HG03354 (cell line): ENCODE measurements around the gene GNB2.
"Not testable (repeated sequence)": the region's sequence is repeated elsewhere in the genome, so short reads cannot be mapped to it uniquely, and the experiment has no call there.

Experiments
- ATAC-seq: cut with Tn5 transposase; IDR thresholded peaks from one replicate; pipeline ENCODE4 v1.9.1; 2021; ENCODE audit warnings: mild to moderate bottlenecking; ENCODE audit not compliant: unreplicated experiment, poor library complexity, severe bottlenecking

GNB2 gene

GRCh38 chr7:100720671-100721504 is 47.3 kb downstream of the GNB2 start:
- ATAC-seq: no peak

- no peak for ATAC-seq
Measured at GRCh38 chr7:100721505-100721812, 47.9 kb downstream of the GNB2 start.

- no peak for ATAC-seq
Measured at GRCh38 chr7:100722480-100723212, 49.1 kb downstream of the GNB2 start.

GRCh38 chr7:100723732-100724275 is 50.3 kb downstream of the GNB2 start:
- no peak for ATAC-seq

GRCh38 chr7:100724364-100724763 is 50.8 kb downstream of the GNB2 start:
- not testable (repeated sequence) for ATAC-seq

GRCh38 chr7:100726996-100727761 is 53.6 kb downstream of the GNB2 start:
- no peak for ATAC-seq

GRCh38 chr7:100728196-100728595 is 54.7 kb downstream of the GNB2 start:
- ATAC-seq: no peak
